ENCODE results near the gene KRT36.

DNA sequence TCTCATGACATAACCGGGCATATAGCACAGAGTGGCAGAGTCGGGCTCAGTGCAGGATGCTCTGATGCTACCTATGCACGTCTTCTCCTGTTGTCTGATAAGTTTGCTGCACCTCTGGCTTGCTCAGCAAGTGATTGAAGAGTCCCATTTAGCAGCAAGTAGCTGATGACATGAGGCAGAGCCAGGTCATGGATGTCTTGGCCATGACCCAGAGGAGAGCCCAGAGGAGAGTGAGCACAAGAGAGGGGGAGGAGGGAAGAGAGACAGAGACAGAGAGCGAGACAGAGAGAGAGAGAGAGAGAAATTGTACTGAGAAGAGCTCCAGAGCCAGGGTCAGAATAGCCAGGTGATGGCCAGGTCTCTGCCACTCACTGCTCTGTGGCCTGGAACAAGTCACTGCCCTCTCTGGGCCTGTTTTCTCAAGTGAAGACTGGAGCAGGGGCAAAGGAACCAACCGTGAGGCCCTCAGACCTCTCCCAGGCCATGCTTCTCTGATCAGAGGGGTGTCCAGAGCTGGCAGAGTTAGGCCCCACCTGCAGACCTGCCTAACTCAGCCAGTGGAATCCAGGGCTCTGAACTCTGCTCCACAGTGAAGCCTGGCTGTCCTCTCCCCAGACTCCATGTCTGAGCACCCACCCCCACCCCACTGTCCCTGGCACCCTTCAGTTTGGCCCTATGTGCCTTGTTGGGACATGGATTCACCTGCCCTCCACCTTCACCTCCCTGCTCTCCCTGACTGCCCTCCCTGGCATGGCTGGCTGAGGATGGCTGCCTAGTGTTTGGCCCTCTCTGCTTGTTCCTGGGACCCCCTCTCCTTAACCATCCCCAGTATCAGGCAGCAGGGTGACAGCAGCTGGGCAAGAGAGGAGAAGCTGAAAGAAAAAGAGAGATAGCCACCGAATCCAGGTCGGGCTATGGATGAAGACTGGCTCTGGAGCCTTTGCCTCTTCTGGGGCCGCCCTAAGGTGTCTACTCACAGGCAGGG, 4.5 kb downstream of the KRT36 start:
- TF ChIP-seq, protein P1, sequence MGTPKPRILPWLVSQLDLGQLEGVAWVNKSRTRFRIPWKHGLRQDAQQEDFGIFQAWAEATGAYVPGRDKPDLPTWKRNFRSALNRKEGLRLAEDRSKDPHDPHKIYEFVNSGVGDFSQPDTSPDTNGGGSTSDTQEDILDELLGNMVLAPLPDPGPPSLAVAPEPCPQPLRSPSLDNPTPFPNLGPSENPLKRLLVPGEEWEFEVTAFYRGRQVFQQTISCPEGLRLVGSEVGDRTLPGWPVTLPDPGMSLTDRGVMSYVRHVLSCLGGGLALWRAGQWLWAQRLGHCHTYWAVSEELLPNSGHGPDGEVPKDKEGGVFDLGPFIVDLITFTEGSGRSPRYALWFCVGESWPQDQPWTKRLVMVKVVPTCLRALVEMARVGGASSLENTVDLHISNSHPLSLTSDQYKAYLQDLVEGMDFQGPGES (IDR thresholded peaks at IDR 0.05): no peak
- TF ChIP-seq EP300 (IDR thresholded peaks at IDR 0.05; ENCODE audit: borderline replicate concordance in 1 of 2, control insufficient read depth in 1 of 2, low read depth in 2 of 2, low read length in 2 of 2) (no peak), POLR2A (IDR thresholded peaks at IDR 0.05; ENCODE audit: low read depth, low read length) (no peak), NFYB (IDR thresholded peaks at IDR 0.05; ENCODE audit: insufficient read depth, low read depth, low read length) (no peak), RAD21 (IDR thresholded peaks at IDR 0.05; ENCODE audit: insufficient read depth, low read depth, low read length) (no peak), EED (IDR thresholded peaks at IDR 0.05; ENCODE audit: low read depth) (no peak), ZNF217 (IDR thresholded peaks at IDR 0.05) (no peak), MXI1 (IDR thresholded peaks at IDR 0.05; ENCODE audit: low read depth, low read length) (no peak)
- TF ChIP-seq, protein P2, sequence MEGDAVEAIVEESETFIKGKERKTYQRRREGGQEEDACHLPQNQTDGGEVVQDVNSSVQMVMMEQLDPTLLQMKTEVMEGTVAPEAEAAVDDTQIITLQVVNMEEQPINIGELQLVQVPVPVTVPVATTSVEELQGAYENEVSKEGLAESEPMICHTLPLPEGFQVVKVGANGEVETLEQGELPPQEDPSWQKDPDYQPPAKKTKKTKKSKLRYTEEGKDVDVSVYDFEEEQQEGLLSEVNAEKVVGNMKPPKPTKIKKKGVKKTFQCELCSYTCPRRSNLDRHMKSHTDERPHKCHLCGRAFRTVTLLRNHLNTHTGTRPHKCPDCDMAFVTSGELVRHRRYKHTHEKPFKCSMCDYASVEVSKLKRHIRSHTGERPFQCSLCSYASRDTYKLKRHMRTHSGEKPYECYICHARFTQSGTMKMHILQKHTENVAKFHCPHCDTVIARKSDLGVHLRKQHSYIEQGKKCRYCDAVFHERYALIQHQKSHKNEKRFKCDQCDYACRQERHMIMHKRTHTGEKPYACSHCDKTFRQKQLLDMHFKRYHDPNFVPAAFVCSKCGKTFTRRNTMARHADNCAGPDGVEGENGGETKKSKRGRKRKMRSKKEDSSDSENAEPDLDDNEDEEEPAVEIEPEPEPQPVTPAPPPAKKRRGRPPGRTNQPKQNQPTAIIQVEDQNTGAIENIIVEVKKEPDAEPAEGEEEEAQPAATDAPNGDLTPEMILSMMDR (IDR thresholded peaks at IDR 0.05 in 2 of 3, conservative IDR thresholded peaks at IDR 0.05 in 1 of 3; ENCODE audit: control insufficient read depth in 2 of 3, extremely low read depth in 1 of 3, insufficient read depth in 1 of 3, low read depth in 3 of 3, low read length in 3 of 3): no peak
- TF ChIP-seq, protein P3, sequence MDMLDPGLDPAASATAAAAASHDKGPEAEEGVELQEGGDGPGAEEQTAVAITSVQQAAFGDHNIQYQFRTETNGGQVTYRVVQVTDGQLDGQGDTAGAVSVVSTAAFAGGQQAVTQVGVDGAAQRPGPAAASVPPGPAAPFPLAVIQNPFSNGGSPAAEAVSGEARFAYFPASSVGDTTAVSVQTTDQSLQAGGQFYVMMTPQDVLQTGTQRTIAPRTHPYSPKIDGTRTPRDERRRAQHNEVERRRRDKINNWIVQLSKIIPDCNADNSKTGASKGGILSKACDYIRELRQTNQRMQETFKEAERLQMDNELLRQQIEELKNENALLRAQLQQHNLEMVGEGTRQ (IDR thresholded peaks at IDR 0.05; ENCODE audit: borderline replicate concordance, low read depth, low read length): no peak
- TF ChIP-seq, protein P4, sequence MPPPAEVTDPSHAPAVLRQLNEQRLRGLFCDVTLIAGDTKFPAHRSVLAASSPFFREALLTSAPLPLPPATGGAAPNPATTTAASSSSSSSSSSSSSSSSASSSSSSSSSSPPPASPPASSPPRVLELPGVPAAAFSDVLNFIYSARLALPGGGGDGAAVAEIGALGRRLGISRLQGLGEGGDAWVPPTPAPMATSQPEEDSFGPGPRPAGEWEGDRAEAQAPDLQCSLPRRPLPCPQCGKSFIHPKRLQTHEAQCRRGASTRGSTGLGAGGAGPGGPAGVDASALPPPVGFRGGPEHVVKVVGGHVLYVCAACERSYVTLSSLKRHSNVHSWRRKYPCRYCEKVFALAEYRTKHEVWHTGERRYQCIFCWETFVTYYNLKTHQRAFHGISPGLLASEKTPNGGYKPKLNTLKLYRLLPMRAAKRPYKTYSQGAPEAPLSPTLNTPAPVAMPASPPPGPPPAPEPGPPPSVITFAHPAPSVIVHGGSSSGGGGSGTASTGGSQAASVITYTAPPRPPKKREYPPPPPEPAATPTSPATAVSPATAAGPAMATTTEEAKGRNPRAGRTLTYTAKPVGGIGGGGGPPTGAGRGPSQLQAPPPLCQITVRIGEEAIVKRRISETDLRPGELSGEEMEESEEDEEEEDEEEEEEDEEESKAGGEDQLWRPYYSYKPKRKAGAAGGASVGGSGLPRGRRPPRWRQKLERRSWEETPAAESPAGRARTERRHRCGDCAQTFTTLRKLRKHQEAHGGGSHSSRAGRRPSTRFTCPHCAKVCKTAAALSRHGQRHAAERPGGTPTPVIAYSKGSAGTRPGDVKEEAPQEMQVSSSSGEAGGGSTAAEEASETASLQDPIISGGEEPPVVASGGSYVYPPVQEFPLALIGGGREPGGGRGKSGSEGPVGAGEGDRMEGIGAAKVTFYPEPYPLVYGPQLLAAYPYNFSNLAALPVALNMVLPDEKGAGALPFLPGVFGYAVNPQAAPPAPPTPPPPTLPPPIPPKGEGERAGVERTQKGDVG (CRISPR knock-in tag; IDR thresholded peaks at IDR 0.05): no peak
- TF ChIP-seq, protein P5, sequence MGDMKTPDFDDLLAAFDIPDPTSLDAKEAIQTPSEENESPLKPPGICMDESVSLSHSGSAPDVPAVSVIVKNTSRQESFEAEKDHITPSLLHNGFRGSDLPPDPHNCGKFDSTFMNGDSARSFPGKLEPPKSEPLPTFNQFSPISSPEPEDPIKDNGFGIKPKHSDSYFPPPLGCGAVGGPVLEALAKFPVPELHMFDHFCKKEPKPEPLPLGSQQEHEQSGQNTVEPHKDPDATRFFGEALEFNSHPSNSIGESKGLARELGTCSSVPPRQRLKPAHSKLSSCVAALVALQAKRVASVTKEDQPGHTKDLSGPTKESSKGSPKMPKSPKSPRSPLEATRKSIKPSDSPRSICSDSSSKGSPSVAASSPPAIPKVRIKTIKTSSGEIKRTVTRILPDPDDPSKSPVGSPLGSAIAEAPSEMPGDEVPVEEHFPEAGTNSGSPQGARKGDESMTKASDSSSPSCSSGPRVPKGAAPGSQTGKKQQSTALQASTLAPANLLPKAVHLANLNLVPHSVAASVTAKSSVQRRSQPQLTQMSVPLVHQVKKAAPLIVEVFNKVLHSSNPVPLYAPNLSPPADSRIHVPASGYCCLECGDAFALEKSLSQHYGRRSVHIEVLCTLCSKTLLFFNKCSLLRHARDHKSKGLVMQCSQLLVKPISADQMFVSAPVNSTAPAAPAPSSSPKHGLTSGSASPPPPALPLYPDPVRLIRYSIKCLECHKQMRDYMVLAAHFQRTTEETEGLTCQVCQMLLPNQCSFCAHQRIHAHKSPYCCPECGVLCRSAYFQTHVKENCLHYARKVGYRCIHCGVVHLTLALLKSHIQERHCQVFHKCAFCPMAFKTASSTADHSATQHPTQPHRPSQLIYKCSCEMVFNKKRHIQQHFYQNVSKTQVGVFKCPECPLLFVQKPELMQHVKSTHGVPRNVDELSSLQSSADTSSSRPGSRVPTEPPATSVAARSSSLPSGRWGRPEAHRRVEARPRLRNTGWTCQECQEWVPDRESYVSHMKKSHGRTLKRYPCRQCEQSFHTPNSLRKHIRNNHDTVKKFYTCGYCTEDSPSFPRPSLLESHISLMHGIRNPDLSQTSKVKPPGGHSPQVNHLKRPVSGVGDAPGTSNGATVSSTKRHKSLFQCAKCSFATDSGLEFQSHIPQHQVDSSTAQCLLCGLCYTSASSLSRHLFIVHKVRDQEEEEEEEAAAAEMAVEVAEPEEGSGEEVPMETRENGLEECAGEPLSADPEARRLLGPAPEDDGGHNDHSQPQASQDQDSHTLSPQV (IDR thresholded peaks at IDR 0.05): no peak
- TF ChIP-seq, protein P6, sequence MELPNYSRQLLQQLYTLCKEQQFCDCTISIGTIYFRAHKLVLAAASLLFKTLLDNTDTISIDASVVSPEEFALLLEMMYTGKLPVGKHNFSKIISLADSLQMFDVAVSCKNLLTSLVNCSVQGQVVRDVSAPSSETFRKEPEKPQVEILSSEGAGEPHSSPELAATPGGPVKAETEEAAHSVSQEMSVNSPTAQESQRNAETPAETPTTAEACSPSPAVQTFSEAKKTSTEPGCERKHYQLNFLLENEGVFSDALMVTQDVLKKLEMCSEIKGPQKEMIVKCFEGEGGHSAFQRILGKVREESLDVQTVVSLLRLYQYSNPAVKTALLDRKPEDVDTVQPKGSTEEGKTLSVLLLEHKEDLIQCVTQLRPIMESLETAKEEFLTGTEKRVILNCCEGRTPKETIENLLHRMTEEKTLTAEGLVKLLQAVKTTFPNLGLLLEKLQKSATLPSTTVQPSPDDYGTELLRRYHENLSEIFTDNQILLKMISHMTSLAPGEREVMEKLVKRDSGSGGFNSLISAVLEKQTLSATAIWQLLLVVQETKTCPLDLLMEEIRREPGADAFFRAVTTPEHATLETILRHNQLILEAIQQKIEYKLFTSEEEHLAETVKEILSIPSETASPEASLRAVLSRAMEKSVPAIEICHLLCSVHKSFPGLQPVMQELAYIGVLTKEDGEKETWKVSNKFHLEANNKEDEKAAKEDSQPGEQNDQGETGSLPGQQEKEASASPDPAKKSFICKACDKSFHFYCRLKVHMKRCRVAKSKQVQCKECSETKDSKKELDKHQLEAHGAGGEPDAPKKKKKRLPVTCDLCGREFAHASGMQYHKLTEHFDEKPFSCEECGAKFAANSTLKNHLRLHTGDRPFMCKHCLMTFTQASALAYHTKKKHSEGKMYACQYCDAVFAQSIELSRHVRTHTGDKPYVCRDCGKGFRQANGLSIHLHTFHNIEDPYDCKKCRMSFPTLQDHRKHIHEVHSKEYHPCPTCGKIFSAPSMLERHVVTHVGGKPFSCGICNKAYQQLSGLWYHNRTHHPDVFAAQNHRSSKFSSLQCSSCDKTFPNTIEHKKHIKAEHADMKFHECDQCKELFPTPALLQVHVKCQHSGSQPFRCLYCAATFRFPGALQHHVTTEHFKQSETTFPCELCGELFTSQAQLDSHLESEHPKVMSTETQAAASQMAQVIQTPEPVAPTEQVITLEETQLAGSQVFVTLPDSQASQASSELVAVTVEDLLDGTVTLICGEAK (IDR thresholded peaks at IDR 0.05; ENCODE audit: borderline replicate concordance): no peak
